Glomerular endothelial cell (primary cell): Measurements from ENCODE around the gene GDPD4. TPM values are rescaled to one million over a fixed set of nuclear protein-coding genes. Genes with fewer than 3 reads are reported as not detected.

Source experiments
- DNase-seq: peaks from one replicate; pipeline ENCODE4 v3.0.0-alpha.2; 2011; ENCODE audit warnings: low read depth, low spot score; ENCODE audit errors: extremely low read depth
- total RNA-seq: library from RNA; depleted of rRNA; stranded (reverse); fragments of >200 nt; gene quantifications from 2 replicates; pipeline ENCODE4 v1.2.3, GENCODE V29; 2015

Gene GDPD4
- total RNA-seq, 1 donor from 2014 or later = not detected

- DNase-seq = no peak
Observed at GRCh38 chr11:77249427-77249826, 52.1 kb downstream of the GDPD4 start.

- DNase-seq = no peak
Observed at GRCh38 chr11:77244277-77245027, 57.0 kb downstream of the GDPD4 start.

- DNase-seq = no peak
Observed at GRCh38 chr11:77236901-77237300, 64.6 kb downstream of the GDPD4 start.

DNA sequence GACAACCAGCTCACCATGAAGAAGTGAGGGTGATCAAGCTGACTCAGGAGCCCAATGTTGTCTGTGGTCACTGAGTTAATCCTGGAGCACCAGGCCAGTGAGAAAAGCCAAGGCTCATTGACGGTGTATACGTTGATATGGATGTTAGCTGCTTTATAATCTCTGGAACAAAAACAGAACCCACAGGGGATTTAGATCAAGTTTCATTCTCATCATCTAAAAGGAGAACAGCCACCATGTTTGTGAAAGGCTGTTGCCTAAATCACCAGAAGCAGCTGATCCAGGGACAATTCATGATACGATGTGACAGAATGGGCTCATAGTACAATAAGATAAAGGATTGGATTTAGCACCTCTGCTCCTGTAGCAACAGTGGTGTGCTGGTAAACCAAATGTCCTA lies 68.5 kb downstream of the GDPD4 start:
- no peak for DNase-seq

- no peak for DNase-seq
Observed at GRCh38 chr11:77232242-77232641, 69.2 kb downstream of the GDPD4 start.

GRCh38 chr11:77231800-77232199 lies 69.7 kb downstream of the GDPD4 start:
- no peak for DNase-seq

DNA sequence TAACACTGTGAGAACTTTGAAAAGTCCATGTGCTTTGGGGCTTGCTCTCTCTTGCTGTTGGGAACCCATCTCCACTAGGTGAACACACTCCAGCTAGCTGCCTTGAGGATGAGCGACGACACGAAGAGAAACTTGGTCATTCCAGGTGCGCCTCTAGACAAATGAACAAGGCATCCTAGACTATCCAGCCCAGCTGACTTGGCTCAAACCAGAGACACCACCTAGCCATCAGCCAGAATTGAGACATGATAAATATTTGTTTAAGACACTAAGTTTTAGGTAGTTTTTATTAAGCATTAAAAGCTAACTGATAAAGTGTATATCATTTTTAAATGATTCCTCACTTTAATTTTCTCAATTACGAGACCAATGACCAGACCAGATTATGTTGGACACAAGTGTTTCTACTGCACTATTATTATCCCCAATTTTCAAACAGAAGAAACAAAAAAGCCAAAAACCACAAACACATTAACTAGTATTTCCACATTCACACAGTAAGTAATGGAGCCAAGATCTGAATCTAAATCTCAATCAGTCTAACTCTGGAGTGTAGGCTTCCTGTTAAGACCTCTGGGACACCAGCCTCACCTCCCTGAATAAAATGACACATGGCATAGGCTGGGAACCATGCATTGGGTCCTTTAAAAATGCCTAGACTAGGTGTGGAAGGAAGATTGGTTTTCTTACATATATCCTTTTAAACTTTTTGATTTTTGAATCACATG lies 70.4 kb downstream of the GDPD4 start:
- DNase-seq = no peak

DNA sequence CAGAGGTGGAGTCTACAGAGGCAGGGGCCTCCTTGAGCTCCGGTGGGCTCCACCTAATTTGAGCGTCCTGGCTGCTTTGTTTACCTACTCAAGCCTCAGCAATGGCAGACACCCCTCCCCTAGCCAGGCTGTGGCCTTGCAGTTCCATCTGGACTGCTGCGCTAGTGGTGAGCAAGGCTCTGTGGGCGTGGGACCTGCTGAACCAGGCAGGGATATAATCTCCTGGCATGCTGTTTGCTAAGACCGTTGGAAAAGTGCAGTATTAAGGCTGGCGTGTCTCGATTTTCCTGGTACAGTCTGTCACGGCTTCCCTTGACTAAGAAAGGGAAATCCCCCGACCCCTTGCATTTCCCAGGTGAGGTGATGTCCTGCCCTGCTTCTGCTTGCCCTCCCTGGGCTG lies 77.7 kb downstream of the GDPD4 start:
- no peak for DNase-seq

GRCh38 chr11:77217156-77217555 lies 84.3 kb downstream of the GDPD4 start:
- DNase-seq = no peak

- DNase-seq = no peak
Observed at GRCh38 chr11:77215106-77215505, 86.4 kb downstream of the GDPD4 start.

DNA sequence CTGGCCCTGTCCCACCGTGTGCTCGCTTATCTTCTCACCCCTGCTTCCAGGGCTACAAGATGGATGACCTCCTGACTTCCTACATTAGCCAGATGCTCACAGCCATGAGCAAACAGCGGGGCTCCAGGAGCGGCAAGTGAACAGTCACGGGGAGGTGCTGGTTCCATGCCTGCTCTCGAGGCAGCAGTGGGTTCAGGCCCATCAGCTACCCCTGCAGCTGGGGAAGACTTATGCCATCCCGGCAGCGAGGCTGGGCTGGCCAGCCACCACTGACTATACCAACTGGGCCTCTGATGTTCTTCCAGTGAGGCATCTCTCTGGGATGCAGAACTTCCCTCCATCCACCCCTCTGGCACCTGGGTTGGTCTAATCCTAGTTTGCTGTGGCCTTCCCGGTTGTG lies 86.9 kb downstream of the GDPD4 start:
- DNase-seq = no peak

DNA sequence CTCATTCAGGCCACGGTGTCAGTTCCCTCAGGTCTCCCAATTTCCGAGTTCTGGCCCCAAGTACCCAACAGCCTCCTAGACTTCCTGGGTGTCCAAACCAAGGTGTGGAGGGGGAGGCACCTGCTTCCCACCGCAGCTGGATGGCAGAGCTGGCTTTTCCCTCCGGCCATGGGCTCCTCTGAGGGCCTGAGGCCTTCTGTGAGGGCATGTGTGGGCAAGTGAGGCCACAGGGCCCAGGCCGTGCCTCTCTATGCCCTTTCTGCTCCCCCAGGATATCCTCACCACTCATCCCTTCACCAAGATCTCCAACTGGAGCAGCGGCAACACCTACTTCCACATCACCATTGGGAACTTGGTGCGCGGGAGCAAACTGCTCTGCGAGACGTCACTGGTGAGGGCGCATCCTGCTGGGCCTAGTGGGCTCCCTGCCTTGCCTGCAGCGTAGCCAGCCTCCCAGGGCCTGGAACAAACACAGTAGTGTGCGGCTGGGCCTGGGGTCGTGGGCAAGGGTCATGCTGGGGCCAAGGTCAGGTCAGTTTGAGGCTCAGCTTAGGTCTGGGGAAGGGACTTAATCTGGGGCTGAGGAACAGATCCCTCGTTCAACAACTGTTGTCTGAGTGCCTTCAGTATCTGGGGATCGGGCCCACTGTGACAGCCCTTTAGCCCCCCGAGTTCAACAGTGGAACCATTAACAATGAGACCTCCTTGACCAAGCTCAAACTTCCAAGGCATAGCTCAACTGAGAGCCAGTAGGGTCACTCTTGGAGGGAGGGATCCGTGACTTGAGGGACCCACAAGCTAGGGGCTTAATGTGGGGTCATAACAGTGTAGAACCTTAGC lies 87.7 kb downstream of the GDPD4 start:
- no peak for DNase-seq

- DNase-seq = no peak
Observed at GRCh38 chr11:77213029-77213579, 88.4 kb downstream of the GDPD4 start.

DNA sequence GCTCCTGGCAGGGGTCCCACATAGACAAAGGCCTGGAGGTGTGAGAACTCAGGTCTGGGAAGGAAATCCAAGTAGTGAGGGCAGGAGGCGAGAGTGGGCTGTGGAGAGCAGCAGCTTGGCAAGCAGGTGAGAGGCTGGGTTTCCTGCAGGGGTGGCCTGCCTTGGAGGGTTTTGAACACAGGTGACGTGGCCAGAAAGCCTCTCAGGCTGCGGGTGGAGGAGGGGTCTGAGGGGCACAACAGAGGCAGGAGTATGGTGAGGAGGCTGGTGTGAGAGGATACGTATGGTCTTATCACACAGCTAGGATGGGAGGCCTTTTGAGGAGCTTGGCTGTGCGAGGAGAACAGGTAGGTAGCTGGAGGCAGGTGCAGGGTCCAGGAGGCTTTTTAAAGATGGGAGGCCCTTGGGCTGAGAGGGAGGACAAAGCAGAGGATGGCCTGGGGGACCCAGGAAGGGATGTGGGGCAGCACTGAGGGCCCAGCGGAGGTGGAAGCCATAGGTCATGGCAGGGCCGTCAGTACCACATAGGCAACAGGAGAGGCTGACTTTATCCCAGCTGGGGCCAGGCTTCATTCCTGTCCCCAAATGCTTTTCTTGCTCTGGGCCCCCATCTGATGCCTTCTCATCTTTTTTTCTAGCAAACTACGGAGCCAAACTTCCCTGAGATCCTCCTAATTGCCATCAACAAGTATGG lies 89.0 kb downstream of the GDPD4 start:
- DNase-seq = no peak

GRCh38 chr11:77211594-77212251 lies 89.8 kb downstream of the GDPD4 start:
- DNase-seq = no peak

DNA sequence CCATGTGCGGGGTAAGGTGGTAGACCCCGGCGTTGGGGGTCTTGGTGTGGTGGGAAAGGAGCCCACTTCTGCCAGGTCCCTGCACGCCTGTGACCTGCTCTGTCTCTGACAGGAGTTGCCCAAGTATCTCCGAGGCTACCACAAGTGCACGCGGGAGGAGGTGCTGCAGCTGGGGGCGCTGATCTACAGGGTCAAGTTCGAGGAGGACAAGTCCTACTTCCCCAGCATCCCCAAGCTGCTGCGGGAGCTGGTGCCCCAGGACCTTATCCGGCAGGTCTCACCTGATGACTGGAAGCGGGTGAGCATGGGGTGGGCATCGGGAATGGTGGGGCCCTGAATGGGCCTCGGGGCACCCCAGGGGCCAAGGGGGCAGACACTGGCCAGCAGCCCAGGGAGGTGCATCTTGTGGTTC lies 90.4 kb downstream of the GDPD4 start:
- no peak for DNase-seq

DNA sequence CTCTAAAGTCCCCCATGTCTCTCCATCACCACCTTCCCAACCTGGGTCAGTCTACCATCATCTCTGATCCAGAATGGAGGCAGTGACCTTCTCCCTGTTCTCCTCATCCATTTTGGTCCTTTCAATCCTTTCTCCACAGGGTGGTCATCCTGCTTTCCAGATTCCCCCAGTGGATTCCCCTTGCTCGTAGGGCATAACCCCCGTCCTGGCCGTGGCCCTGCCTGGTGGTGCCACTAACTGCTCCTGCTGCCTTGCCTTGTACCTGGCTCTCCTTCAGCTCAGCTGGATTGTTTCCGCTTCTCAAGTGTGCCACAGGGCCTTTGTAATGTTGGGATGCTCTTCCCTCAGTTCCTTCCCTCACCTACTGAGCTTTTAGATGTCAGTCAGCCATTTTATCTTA lies 91.8 kb downstream of the GDPD4 start:
- no peak for DNase-seq

- no peak for DNase-seq
Observed at GRCh38 chr11:77208535-77208934, 93.0 kb downstream of the GDPD4 start.

- DNase-seq = no peak
Observed at GRCh38 chr11:77207618-77208313, 93.7 kb downstream of the GDPD4 start.
